OCI-LY1 (cell line): ENCODE measurements around the gene UCMA.

Experiments
- CTCF ChIP-seq: fragments of 200-600 bp; sonication (generic), shearing (Covaris generic); IDR thresholded peaks from 2 replicates; pipeline ENCODE4 v1.5.1; 2017; ENCODE audit warnings: mild to moderate bottlenecking, antibody characterized with exemption, low read length, moderate library complexity, mixed read lengths
- EZH2 ChIP-seq: fragments of 200-600 bp; sonication (generic), shearing (Covaris generic); IDR thresholded peaks from 2 replicates; pipeline ENCODE4 v1.8.0; 2017; ENCODE audit warnings: borderline replicate concordance, mixed run types, mild to moderate bottlenecking, antibody characterized with exemption, low read length, moderate library complexity, mixed read lengths

- TF ChIP-seq CTCF (no peak), EZH2 (no peak)
Observed at GRCh38 chr10:13262433-13262832, 28.3 kb upstream of the UCMA start.
